ENCODE data around the gene NMT1.

DNA sequence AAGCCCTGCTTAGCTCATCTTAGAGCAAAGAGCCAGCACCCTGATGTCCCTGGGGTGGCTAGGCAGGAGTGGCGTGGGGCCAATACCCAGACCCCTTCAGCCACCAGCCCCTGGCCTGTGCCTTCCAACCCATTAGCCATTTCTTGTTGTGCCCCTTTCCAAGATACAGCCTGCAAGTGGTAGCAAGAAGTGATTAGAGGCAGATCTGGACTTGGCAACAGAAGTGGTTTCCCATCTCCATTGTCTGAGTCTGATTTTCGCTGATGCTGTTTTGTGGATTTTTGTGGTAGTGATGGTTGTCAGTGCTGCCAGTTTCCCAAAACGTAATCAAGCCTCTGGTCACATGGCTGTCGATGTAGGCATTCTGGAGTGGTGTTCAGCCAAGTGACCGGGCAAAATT lies 45.5 kb downstream of the NMT1 start:
- TF ChIP-seq, protein P1, sequence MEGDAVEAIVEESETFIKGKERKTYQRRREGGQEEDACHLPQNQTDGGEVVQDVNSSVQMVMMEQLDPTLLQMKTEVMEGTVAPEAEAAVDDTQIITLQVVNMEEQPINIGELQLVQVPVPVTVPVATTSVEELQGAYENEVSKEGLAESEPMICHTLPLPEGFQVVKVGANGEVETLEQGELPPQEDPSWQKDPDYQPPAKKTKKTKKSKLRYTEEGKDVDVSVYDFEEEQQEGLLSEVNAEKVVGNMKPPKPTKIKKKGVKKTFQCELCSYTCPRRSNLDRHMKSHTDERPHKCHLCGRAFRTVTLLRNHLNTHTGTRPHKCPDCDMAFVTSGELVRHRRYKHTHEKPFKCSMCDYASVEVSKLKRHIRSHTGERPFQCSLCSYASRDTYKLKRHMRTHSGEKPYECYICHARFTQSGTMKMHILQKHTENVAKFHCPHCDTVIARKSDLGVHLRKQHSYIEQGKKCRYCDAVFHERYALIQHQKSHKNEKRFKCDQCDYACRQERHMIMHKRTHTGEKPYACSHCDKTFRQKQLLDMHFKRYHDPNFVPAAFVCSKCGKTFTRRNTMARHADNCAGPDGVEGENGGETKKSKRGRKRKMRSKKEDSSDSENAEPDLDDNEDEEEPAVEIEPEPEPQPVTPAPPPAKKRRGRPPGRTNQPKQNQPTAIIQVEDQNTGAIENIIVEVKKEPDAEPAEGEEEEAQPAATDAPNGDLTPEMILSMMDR (conservative IDR thresholded peaks at IDR 0.05; ENCODE audit: low read depth, low read length): no peak
- TF ChIP-seq EZH2 (IDR thresholded peaks at IDR 0.05; ENCODE audit: low read length, unreplicated experiment): no peak

All from PC-3 (cell line).